Ovary (tissue), 3 donors: ENCODE data around the gene ATP2B3.

Source experiments
- EP300 ChIP-seq: sonication (generic); formaldehyde crosslinking; IDR thresholded peaks from one replicate; pipeline ENCODE4 v1.6.1; 2017; ENCODE audit warnings: antibody characterized with exemption
- TF ChIP-seq, protein P1 (sequence below), 3 donors: fragments of 450-650 bp in 2 of 3; fragments of 200-600 bp in 1 of 3; IDR thresholded peaks; one replicate each; pipeline versions ENCODE4 v1.5.1 to v1.8.0; 2016 to 2022; ENCODE audit warnings: antibody characterized with exemption in 3 of 3, mild to moderate bottlenecking in 1 of 3
- donor health status: DM: no; HTN: no; CAD: no.

DNA sequence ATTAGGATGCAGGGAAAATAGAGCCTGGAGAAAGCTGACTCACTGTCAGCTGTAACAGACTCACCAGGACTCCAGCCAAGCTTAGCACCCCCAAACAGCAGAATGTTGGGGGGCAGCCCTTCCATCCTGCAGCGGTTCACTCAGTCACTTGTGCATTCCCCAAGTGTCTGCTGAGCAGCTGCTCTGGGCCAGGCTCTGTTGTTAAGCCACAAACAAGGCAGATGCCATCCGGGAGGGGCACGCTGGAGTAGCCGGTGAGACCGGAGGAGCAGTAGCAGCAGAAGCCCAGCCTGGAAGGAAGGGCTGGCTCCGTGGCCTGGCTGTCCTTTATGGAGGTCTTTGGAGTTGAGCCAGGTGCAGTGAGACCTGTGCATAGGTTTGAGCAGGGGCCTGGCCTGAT is 59.5 kb downstream of the ATP2B3 start:
- TF ChIP-seq, protein P1, sequence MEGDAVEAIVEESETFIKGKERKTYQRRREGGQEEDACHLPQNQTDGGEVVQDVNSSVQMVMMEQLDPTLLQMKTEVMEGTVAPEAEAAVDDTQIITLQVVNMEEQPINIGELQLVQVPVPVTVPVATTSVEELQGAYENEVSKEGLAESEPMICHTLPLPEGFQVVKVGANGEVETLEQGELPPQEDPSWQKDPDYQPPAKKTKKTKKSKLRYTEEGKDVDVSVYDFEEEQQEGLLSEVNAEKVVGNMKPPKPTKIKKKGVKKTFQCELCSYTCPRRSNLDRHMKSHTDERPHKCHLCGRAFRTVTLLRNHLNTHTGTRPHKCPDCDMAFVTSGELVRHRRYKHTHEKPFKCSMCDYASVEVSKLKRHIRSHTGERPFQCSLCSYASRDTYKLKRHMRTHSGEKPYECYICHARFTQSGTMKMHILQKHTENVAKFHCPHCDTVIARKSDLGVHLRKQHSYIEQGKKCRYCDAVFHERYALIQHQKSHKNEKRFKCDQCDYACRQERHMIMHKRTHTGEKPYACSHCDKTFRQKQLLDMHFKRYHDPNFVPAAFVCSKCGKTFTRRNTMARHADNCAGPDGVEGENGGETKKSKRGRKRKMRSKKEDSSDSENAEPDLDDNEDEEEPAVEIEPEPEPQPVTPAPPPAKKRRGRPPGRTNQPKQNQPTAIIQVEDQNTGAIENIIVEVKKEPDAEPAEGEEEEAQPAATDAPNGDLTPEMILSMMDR (IDR thresholded peaks at IDR 0.05), result no peak
- TF ChIP-seq EP300, result no peak
